OCI-LY7 (cell line): ENCODE data around the gene TEX44. TPM values are rescaled to one million over a fixed set of nuclear protein-coding genes. Genes with fewer than 3 reads are reported as not detected.

Experiments
- BruUV-seq: library from RNA; stranded (reverse); fragments of 400-500 nt; replicated peaks from 2 replicates; lab custom pipeline; 2021; lab: Mats Ljungman, UMichigan
- CTCF ChIA-PET: fragments of 300-600 bp; sonication (Branson Sonifier 250); formaldehyde crosslinking; loops from one replicate; lab custom pipeline; 2022; ENCODE audit warnings: antibody characterized with exemption; ENCODE audit not compliant: unreplicated experiment; lab: Charles Lee
- POLR2A ChIA-PET: fragments of 300-600 bp; sonication (Branson Sonifier 250); formaldehyde crosslinking; loops from one replicate; lab custom pipeline; 2022; ENCODE audit warnings: antibody characterized with exemption; lab: Charles Lee
- DNase-seq: peaks from one replicate; pipeline ENCODE4 v3.0.0-alpha.2; 2015; ENCODE audit warnings: low spot score
- H2AFZ ChIP-seq: fragments of 200-600 bp; sonication (generic), shearing (Covaris generic); 2 replicates; pipeline ENCODE4 v1.6.1; 2014; ENCODE audit warnings: mild to moderate bottlenecking, antibody characterized with exemption, low read length, moderate library complexity
- H3K27ac ChIP-seq: fragments of 200-600 bp; sonication (generic); 2 replicates; pipeline ENCODE4 v1.5.1; 2014; ENCODE audit warnings: mixed run types, low read depth, mild to moderate bottlenecking, moderate library complexity, low read length, inconsistent platforms; ENCODE audit not compliant: poor library complexity, severe bottlenecking
- H3K36me3 ChIP-seq: fragments of 200-600 bp; sonication (generic); 2 replicates; pipeline ENCODE4 v1.6.1; 2014; ENCODE audit warnings: mild to moderate bottlenecking, antibody characterized with exemption, low read length, moderate library complexity, mixed read lengths; ENCODE audit not compliant: insufficient read depth
- H3K4me1 ChIP-seq: fragments of 200-600 bp; sonication (generic); 2 replicates; pipeline ENCODE4 v1.5.1; 2014; ENCODE audit warnings: mild to moderate bottlenecking, low read length; ENCODE audit not compliant: insufficient read depth, poor library complexity, severe bottlenecking
- H3K4me2 ChIP-seq: fragments of 200-600 bp; sonication (generic); 2 replicates; pipeline ENCODE4 v1.6.1; 2014; ENCODE audit warnings: mild to moderate bottlenecking, low read length
- H3K4me3 ChIP-seq: fragments of 200-600 bp; sonication (generic); 2 replicates; pipeline ENCODE4 v1.5.1; 2014; ENCODE audit warnings: mild to moderate bottlenecking, low read depth, low read length; ENCODE audit not compliant: poor library complexity, severe bottlenecking
- H3K79me2 ChIP-seq: fragments of 200-600 bp; sonication (generic); 2 replicates; pipeline ENCODE4 v1.6.1; 2016; ENCODE audit warnings: low read depth, mild to moderate bottlenecking, low read length, moderate library complexity, mixed read lengths; ENCODE audit not compliant: insufficient read depth
- H3K9me2 ChIP-seq: fragments of 200-600 bp; sonication (generic); 2 replicates; pipeline ENCODE4 v1.6.1; 2016; ENCODE audit warnings: mild to moderate bottlenecking, low read length, mixed read lengths; ENCODE audit not compliant: insufficient read depth
- H3K9me3 ChIP-seq: fragments of 200-600 bp; sonication (generic); 2 replicates; pipeline ENCODE4 v1.6.1; 2014; ENCODE audit warnings: mild to moderate bottlenecking, mixed run types, low read length, mixed read lengths
- H4K20me1 ChIP-seq: fragments of 200-600 bp; sonication (generic); 2 replicates; pipeline ENCODE4 v1.6.1; 2014; ENCODE audit warnings: mild to moderate bottlenecking, antibody characterized with exemption, low read length, moderate library complexity, mixed read lengths; ENCODE audit not compliant: insufficient read depth
- EZH2phosphoT487 ChIP-seq: fragments of 200-600 bp; sonication (generic); IDR thresholded peaks from 2 replicates; pipeline ENCODE4 v1.6.1; 2018; ENCODE audit warnings: low read depth, borderline replicate concordance, mild to moderate bottlenecking, mixed run types, antibody characterized with exemption, low read length, moderate library complexity, mixed read lengths
- intact Hi-C: fragments of 100-400 bp; cut with micrococcal nuclease; formaldehyde crosslinking; loops from one replicate; pipeline ENCODE4 v1.10.0; 2022; ENCODE audit not compliant: unreplicated experiment
- total RNA-seq, 2 experiments: library from RNA; depleted of rRNA in 1 of 2; stranded (reverse); fragments of >200 nt in 1 of 2; shearing (Covaris generic) in 1 of 2; gene quantifications; 2 replicates each; pipeline ENCODE4 v1.2.3, GENCODE V29; 2014 to 2022
- TF ChIP-seq, protein P1 (sequence below): fragments of 200-600 bp; sonication (generic); conservative IDR thresholded peaks from 2 replicates; pipeline ENCODE4 v1.5.1; 2014; ENCODE audit warnings: mild to moderate bottlenecking, antibody characterized with exemption, low read length, moderate library complexity, mixed read lengths

The TEX44 gene
- total RNA-seq, 2 experiments from 2014 or later: not detected

GRCh38 chr2:231640641-231641111, 48.0 kb downstream of the TEX44 start:
- POLR2A ChIA-PET: no interaction called here
- H3K9me2 ChIP-seq: no peaks in the 10 kb centered on the region
- no peak overlapping the region for H2AFZ ChIP-seq
- H3K79me2 ChIP-seq: no peaks in the 10 kb centered on the region
- intact Hi-C loops: no loop called here
- H4K20me1 ChIP-seq: no peaks in the 10 kb centered on the region
- peaks cover 35% of the 10 kb centered on the region for H3K4me1 ChIP-seq
- H3K4me3 ChIP-seq: no peak overlapping the region
- TF ChIP-seq, protein P1, sequence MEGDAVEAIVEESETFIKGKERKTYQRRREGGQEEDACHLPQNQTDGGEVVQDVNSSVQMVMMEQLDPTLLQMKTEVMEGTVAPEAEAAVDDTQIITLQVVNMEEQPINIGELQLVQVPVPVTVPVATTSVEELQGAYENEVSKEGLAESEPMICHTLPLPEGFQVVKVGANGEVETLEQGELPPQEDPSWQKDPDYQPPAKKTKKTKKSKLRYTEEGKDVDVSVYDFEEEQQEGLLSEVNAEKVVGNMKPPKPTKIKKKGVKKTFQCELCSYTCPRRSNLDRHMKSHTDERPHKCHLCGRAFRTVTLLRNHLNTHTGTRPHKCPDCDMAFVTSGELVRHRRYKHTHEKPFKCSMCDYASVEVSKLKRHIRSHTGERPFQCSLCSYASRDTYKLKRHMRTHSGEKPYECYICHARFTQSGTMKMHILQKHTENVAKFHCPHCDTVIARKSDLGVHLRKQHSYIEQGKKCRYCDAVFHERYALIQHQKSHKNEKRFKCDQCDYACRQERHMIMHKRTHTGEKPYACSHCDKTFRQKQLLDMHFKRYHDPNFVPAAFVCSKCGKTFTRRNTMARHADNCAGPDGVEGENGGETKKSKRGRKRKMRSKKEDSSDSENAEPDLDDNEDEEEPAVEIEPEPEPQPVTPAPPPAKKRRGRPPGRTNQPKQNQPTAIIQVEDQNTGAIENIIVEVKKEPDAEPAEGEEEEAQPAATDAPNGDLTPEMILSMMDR: no peak
- no peak for TF ChIP-seq EZH2phosphoT487
- no peaks in the 10 kb centered on the region for H3K36me3 ChIP-seq
- CTCF ChIA-PET: no interaction called here
- no peaks in the 10 kb centered on the region for H3K9me3 ChIP-seq
- H3K27ac ChIP-seq: no peak overlapping the region
- H3K4me2 ChIP-seq: no peak overlapping the region
- no peak for DNase-seq
- no TSS peak for BruUV-seq

DNA sequence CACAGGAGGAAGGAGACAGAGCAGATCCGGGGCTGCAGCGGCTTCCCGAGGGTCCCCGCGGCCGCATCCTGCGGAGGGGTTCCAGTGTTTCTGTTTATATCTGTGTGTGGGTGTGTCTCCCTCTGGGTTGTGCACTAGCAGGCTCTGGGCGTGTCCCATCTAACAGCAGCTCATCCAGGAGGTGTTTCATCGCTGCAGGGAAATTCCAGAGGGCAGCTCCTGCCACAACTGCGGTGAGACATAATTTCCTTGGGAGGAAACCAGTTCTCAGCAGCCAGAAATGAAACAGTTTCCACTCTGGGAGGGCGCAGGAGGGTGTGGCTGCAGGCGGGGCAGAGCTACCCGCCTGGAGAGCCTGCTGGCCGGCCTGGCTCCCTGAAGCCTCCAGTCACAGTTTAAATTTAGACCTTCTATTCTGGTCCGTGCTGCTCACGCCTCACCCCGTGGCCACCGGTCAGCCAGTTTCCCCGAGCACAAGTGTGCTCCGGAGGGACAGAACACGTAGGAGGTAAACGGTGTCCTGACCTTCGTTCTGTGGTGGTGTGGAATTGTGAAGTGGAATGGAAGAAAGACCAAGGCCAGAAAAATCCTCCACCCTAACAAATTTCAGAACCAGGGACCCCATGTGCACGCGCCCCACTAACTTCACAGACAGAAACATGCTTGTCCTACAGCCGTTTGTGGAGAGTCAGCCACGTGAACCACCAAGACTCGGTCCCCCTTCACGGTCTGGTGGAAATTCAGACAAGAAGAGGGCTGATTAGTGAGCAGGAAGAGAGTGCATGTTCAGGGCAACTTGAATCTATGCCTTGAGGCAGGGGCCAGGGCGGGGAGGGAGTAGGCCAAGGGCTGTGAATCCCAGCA, 50.2 kb downstream of the TEX44 start:
- peak overlapping the region; percentile 57 for H3K27ac ChIP-seq
- H3K4me2 ChIP-seq: peak overlapping the region; percentile 84
- CTCF ChIA-PET: interaction anchor here (0.7 kb wide), 1 partner anchor 30 kb away, joined by 3 read pairs; no protein-coding TSS in a partner anchor
- POLR2A ChIA-PET: interaction anchor here (0.5 to 1.4 kb wide), 5 partner anchors 13 to 124 kb away, joined by 3 to 5 read pairs (median 4); no protein-coding TSS in a partner anchor
- H3K9me3 ChIP-seq: no peaks in the 10 kb centered on the region
- H3K79me2 ChIP-seq: no peaks in the 10 kb centered on the region
- peak overlapping the region; percentile 61 for H3K4me3 ChIP-seq
- peaks cover 35% of the 10 kb centered on the region for H3K4me1 ChIP-seq
- H3K36me3 ChIP-seq: no peaks in the 10 kb centered on the region
- no TSS peak for BruUV-seq
- intact Hi-C loops: no loop called here
- DNase-seq: peak; percentile 66
- peak overlapping the region; percentile 96 for H2AFZ ChIP-seq
- H4K20me1 ChIP-seq: no peaks in the 10 kb centered on the region
- H3K9me2 ChIP-seq: no peaks in the 10 kb centered on the region
- TF ChIP-seq, protein P1: no peak
- TF ChIP-seq EZH2phosphoT487: no peak
